ENCODE results near the gene BCL2L2.
"Not testable (repeated sequence)": the region's sequence is repeated elsewhere in the genome, so short reads cannot be mapped to it uniquely, and the experiment has no call there.

DNA sequence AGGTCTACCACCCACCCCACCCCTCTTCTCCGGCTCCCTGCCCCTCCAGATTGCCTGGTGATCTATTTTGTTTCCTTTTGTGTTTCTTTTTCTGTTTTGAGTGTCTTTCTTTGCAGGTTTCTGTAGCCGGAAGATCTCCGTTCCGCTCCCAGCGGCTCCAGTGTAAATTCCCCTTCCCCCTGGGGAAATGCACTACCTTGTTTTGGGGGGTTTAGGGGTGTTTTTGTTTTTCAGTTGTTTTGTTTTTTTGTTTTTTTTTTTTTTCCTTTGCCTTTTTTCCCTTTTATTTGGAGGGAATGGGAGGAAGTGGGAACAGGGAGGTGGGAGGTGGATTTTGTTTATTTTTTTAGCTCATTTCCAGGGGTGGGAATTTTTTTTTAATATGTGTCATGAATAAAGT, 19.1 kb downstream of the BCL2L2 start:
- TF ChIP-seq, protein P1, sequence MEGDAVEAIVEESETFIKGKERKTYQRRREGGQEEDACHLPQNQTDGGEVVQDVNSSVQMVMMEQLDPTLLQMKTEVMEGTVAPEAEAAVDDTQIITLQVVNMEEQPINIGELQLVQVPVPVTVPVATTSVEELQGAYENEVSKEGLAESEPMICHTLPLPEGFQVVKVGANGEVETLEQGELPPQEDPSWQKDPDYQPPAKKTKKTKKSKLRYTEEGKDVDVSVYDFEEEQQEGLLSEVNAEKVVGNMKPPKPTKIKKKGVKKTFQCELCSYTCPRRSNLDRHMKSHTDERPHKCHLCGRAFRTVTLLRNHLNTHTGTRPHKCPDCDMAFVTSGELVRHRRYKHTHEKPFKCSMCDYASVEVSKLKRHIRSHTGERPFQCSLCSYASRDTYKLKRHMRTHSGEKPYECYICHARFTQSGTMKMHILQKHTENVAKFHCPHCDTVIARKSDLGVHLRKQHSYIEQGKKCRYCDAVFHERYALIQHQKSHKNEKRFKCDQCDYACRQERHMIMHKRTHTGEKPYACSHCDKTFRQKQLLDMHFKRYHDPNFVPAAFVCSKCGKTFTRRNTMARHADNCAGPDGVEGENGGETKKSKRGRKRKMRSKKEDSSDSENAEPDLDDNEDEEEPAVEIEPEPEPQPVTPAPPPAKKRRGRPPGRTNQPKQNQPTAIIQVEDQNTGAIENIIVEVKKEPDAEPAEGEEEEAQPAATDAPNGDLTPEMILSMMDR (IDR thresholded peaks at IDR 0.05), result not testable (repeated sequence)
- TF ChIP-seq POLR2A (IDR thresholded peaks at IDR 0.05), result not testable (repeated sequence)
